CD14-positive monocyte (primary cell): ENCODE measurements around the gene PAXX. TPM values are rescaled to one million over a fixed set of nuclear protein-coding genes. Genes with fewer than 3 reads are reported as not detected.

Experiments
- DNase-seq, 3 donors: peaks; one replicate each; pipeline ENCODE4 v3.0.0-alpha.2; 2011 to 2022
- H2AFZ ChIP-seq: 2 replicates; pipeline ENCODE4 v1.6.0; 2012; ENCODE audit warnings: mild to moderate bottlenecking, low read depth, low read length, inconsistent platforms; ENCODE audit not compliant: insufficient read depth, poor library complexity, severe bottlenecking
- H3K27ac ChIP-seq, 2 donors: 1 replicate in 1 of 2; 2 replicates in 1 of 2; pipeline ENCODE4 v1.5.1; 2012 to 2013; ENCODE audit warnings: low read length in 2 of 2, control low read depth in 1 of 2, inconsistent platforms in 1 of 2, low read depth in 1 of 2, mild to moderate bottlenecking in 1 of 2
- H3K27me3 ChIP-seq, 2 donors: one replicate each; pipeline versions ENCODE4 v1.6.0 to v1.6.1; 2011 to 2013; ENCODE audit warnings: low read length in 2 of 2; ENCODE audit not compliant: control insufficient read depth in 2 of 2, insufficient read depth in 2 of 2
- H3K36me3 ChIP-seq, 2 donors: replicated peaks in 1 of 2; 1 replicate in 1 of 2; 2 replicates in 1 of 2; pipeline versions ENCODE4 v1.5.1 to v1.6.1; 2012 to 2013; ENCODE audit warnings: low read length in 2 of 2, control low read depth in 1 of 2, inconsistent platforms in 1 of 2, mild to moderate bottlenecking in 1 of 2; ENCODE audit not compliant: insufficient read depth in 2 of 2, control insufficient read depth in 1 of 2
- H3K4me1 ChIP-seq, 2 donors: 1 replicate in 1 of 2; 2 replicates in 1 of 2; pipeline versions ENCODE4 v1.5.1 to v1.6.1; 2012 to 2013; ENCODE audit warnings: low read length in 2 of 2, control low read depth in 1 of 2, inconsistent platforms in 1 of 2, mild to moderate bottlenecking in 1 of 2, moderate library complexity in 1 of 2; ENCODE audit not compliant: insufficient read depth in 2 of 2, control insufficient read depth in 1 of 2
- H3K4me2 ChIP-seq: replicated peaks from 2 replicates; pipeline ENCODE3; 2012; ENCODE audit warnings: low read length, moderate library complexity, mild to moderate bottlenecking; ENCODE audit not compliant: poor library complexity, severe bottlenecking; ENCODE audit errors: extremely low read depth
- H3K4me3 ChIP-seq, 3 experiments: fragments of 200-600 bp in 1 of 3; sonication (generic) in 1 of 3; replicated peaks in 1 of 3; 1 replicate in 2 of 3; 2 replicates in 1 of 3; pipeline ENCODE4 v1.5.1; 2011 to 2013; ENCODE audit warnings: low read length in 3 of 3, mild to moderate bottlenecking in 3 of 3, control low read depth in 2 of 3, low read depth in 2 of 3, inconsistent platforms in 1 of 3, moderate library complexity in 1 of 3
- H3K79me2 ChIP-seq: 2 replicates; pipeline ENCODE4 v1.6.0; 2012; ENCODE audit warnings: mild to moderate bottlenecking, control low read depth, inconsistent platforms, low read length, moderate library complexity; ENCODE audit not compliant: insufficient read depth
- H3K9ac ChIP-seq: 2 replicates; pipeline ENCODE4 v1.6.0; 2017; ENCODE audit warnings: low read length, mild to moderate bottlenecking; ENCODE audit not compliant: insufficient read depth, poor library complexity, severe bottlenecking
- H3K9me3 ChIP-seq, 2 donors: replicated peaks in 1 of 2; 1 replicate in 1 of 2; 2 replicates in 1 of 2; pipeline versions ENCODE4 v1.5.1 to v1.6.1; 2012 to 2013; ENCODE audit warnings: low read length in 2 of 2, control low read depth in 1 of 2; ENCODE audit not compliant: control insufficient read depth in 1 of 2, insufficient read depth in 1 of 2
- H4K20me1 ChIP-seq: 2 replicates; pipeline ENCODE4 v1.6.0; 2012; ENCODE audit warnings: mild to moderate bottlenecking, low read length, control low read depth, moderate library complexity; ENCODE audit not compliant: insufficient read depth
- H3K27ac Mint-ChIP-seq, 7 donors: one replicate each; pipeline ENCODE4 v1.8.0; 2020; ENCODE audit warnings: mild to moderate bottlenecking in 7 of 7, mixed read lengths in 7 of 7, moderate library complexity in 6 of 7, inconsistent platforms in 2 of 7
- H3K27me3 Mint-ChIP-seq, 3 donors: one replicate each; pipeline ENCODE4 v1.8.0; 2021 to 2022; ENCODE audit warnings: low read depth in 3 of 3, mild to moderate bottlenecking in 3 of 3, mixed read lengths in 3 of 3, moderate library complexity in 3 of 3, inconsistent platforms in 1 of 3
- H3K36me3 Mint-ChIP-seq, 2 donors: one replicate each; pipeline ENCODE4 v1.8.0; 2020; ENCODE audit warnings: mixed read lengths in 2 of 2, inconsistent platforms in 1 of 2, mild to moderate bottlenecking in 1 of 2
- H3K4me1 Mint-ChIP-seq: one replicate; pipeline ENCODE4 v1.8.0; 2020; ENCODE audit warnings: mild to moderate bottlenecking, mixed read lengths
- H3K4me3 Mint-ChIP-seq, 2 donors: one replicate each; pipeline ENCODE4 v1.8.0; 2020; ENCODE audit warnings: mild to moderate bottlenecking in 2 of 2, mixed read lengths in 2 of 2, moderate library complexity in 1 of 2
- H3K9me3 Mint-ChIP-seq, 7 donors: one replicate each; pipeline ENCODE4 v1.8.0; 2020 to 2022; ENCODE audit warnings: mixed read lengths in 7 of 7, mild to moderate bottlenecking in 6 of 7, moderate library complexity in 6 of 7, inconsistent platforms in 2 of 7
- WGBS: methylation state at CpG from one replicate; pipeline ENCODE4 v1.1.5; 2013; ENCODE audit warnings: missing lambda C conversion rate; ENCODE audit not compliant: insufficient coverage; 5-methylcytosine and 5-hydroxymethylcytosine counted together
- intact Hi-C, 2 donors: fragments of 100-400 bp; cut with micrococcal nuclease; formaldehyde crosslinking; loops; one replicate each; pipeline versions ENCODE4 v1.15.0 to v1.15.1; 2023
- polyA plus RNA-seq, 3 donors: library from polyadenylated mRNA; depleted of rRNA in 1 of 3; unstranded in 2 of 3; stranded (reverse) in 1 of 3; fragments of 300-500 nt in 2 of 3; fragments of >200 nt in 1 of 3; fragmentation: Illumina TruSeq in 2 of 3; gene quantifications; 1 replicate in 2 of 3; 2 replicates in 1 of 3; pipeline ENCODE4 v1.2.3, GENCODE V29; 2012 to 2021
- TF ChIP-seq, protein P1 (sequence below): fragments of 200-600 bp; IDR thresholded peaks from one replicate; pipeline ENCODE4 v1.8.0; 2022; ENCODE audit warnings: antibody characterized with exemption, mild to moderate bottlenecking

Gene PAXX
- polyA plus RNA-seq, 3 donors: 35.3 to 92.9 (median 40.7) TPM

DNA sequence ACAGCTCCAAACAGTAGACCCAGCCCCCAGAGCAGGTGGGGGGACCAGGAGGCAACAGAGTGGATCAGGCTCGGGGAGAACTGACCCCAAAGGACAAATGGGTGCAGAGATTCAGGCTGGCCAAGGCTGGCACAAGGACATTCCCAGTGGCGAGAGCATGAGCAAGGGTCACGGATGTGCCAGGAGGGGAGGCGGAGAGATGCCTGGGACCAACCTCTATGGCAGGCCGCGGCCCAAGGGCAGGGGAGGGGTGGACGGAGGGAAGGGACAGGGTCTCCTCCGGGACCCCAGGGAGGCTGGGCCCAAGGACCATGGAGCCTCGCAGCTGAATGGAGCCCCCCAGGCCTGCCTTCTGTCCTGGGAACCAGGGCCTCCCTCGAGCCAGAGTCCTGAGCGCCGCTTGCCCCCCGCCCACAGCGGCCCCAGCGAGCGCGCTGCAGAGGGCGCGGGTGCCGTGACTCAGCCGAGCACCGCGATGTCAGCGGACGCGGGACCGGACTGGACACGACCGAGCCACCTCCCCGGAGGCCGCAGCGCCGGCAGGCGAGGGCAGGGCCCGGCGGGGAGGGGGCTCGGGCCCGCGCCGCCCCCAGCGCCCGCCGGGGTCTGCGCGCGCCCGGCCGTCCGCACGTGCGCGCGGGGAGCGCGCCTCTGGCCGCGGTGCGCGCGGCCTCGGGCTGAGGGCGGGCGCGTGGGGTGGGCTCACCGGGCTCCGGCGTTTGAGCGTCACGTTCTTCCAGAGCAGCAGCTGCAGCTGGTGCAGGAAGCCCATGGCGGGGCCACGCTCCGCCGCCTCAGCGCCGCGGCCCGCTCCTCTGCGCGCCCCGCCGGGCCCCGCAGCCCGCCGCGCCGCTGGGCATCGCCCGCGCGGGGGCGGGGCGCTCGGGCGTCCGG is 35.4 kb downstream of the PAXX start, which contains the start of gene ABCA2:
TSS of gene ABCA2 (minus strand) at position 869 of the 894 bp plus-strand sequence. CDS start at position 772, 97 bp downstream.
- Histone ChIP-seq H3K36me3 (no peaks in the 10 kb centered on the region), H4K20me1 (peaks cover 12% of the 10 kb centered on the region), H3K9me3 (no peaks in the 10 kb centered on the region), H3K27me3 (no peaks in the 10 kb centered on the region), H3K9ac (peak within 1 kb of the TSS; percentile 77), H2AFZ (peak within 1 kb of the TSS; percentile 73), H3K27ac (peak within 1 kb of the TSS; percentile 83 to 92), H3K4me1 (peaks cover 48 to 58% of the 10 kb centered on the region in 2 donors), H3K79me2 (peaks cover 42% of the 10 kb centered on the region), H3K4me2 (peak within 1 kb of the TSS; percentile 98), H3K4me3 (peak within 1 kb of the TSS; percentile 41 to 88 (median 68))
- H3K36me3 Mint-ChIP-seq: peaks cover 0 to 4% of the 10 kb centered on the region in 2 donors
- peak within 1 kb of the TSS; percentile 73 to 92 for H3K4me3 Mint-ChIP-seq
- peak in 1 of 3 donors; percentile 42 for DNase-seq
- intact Hi-C loops: no loop called here
- peaks cover 38% of the 10 kb centered on the region for H3K4me1 Mint-ChIP-seq
- no peaks in the 10 kb centered on the region for H3K9me3 Mint-ChIP-seq
- WGBS: 4% methylated on average over 95 of the region's 95 CpGs
- peaks cover 4 to 7% (median 6%) of the 10 kb centered on the region in 3 donors for H3K27me3 Mint-ChIP-seq
- peak within 1 kb of the TSS in 5 of 7 donors; percentile 30 to 94 (median 87) for H3K27ac Mint-ChIP-seq
- TF ChIP-seq, protein P1, sequence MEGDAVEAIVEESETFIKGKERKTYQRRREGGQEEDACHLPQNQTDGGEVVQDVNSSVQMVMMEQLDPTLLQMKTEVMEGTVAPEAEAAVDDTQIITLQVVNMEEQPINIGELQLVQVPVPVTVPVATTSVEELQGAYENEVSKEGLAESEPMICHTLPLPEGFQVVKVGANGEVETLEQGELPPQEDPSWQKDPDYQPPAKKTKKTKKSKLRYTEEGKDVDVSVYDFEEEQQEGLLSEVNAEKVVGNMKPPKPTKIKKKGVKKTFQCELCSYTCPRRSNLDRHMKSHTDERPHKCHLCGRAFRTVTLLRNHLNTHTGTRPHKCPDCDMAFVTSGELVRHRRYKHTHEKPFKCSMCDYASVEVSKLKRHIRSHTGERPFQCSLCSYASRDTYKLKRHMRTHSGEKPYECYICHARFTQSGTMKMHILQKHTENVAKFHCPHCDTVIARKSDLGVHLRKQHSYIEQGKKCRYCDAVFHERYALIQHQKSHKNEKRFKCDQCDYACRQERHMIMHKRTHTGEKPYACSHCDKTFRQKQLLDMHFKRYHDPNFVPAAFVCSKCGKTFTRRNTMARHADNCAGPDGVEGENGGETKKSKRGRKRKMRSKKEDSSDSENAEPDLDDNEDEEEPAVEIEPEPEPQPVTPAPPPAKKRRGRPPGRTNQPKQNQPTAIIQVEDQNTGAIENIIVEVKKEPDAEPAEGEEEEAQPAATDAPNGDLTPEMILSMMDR: no peak

DNA sequence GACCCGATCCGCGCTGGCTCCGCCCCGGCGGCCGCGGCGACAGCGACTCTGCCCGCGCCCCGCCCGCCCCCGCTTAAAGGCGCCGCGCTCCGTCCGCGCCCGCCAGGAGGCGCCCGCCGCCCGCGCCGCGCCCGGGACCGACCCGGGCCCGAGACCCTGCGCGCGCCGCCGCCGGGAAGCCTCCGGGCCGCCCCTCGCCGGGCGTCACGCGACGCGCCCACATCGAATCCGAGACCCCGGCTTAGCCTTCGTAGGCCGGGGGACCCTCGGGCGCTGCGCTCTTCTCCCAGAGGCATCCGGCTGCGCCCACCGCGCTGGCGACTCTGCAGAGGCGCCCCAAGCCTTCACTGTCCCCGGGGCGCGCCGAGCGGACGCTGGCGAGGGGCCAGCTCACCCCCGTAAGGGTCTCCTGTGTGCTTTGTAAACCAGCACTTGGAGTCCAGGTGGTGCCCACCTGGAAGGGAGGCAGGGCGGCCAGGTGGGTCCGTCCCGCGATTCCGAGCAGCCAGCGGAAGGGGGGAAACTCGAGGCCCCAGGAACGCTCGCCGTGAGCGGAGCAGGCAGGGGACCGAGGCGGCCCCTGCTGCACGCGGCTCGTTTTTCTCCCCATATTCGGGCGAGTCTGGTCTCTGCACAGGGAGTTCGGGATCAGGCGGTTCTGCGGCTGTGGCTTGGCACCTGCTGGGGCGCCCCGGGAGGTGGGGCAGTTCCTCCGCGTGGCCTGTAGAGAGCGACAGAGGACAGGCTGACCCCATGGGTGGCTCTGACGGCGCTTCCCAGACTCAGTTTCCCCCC is 36.2 kb downstream of the PAXX start:
- H3K79me2 ChIP-seq: peaks cover 50% of the 10 kb centered on the region
- H3K4me3 ChIP-seq: peak overlapping the region; percentile 41 to 88 (median 68)
- Mint-ChIP-seq H3K4me1 (peaks cover 43% of the 10 kb centered on the region), H3K36me3 (peaks cover 0 to 4% of the 10 kb centered on the region in 2 donors), H3K4me3 (peak overlapping the region; percentile 73 to 92), H3K27ac (peak overlapping the region in 5 of 7 donors; percentile 30 to 94 (median 87)), H3K9me3 (no peaks in the 10 kb centered on the region), H3K27me3 (peaks cover 4 to 7% (median 6%) of the 10 kb centered on the region in 3 donors)
- intact Hi-C loops: no loop called here
- H3K36me3 ChIP-seq: no peaks in the 10 kb centered on the region
- peak overlapping the region; percentile 46 for H3K9ac ChIP-seq
- peak overlapping the region; percentile 98 for H3K4me2 ChIP-seq
- H3K4me1 ChIP-seq: peaks cover 49 to 66% of the 10 kb centered on the region in 2 donors
- DNase-seq: peak; percentile 39 to 67 (median 64)
- peaks cover 13% of the 10 kb centered on the region for H4K20me1 ChIP-seq
- no peaks in the 10 kb centered on the region for H3K9me3 ChIP-seq
- H3K27ac ChIP-seq: peak overlapping the region; percentile 83 to 92
- under 1% methylated on average over 96 of the region's 98 CpGs for WGBS
- no peaks in the 10 kb centered on the region for H3K27me3 ChIP-seq
- TF ChIP-seq, protein P1: no peak
- peak overlapping the region; percentile 73 for H2AFZ ChIP-seq
